Measurements from ENCODE around the gene NXF1. TPM values are rescaled to one million over a fixed set of nuclear protein-coding genes. Genes with fewer than 3 reads are reported as not detected.

The NXF1 gene
- total and polyA plus RNA-seq, 2 of the 13 experiments (the other 11 are each of a cell fraction or from before 2014, with no cell fraction given): 30.4 to 30.9 TPM

DNA sequence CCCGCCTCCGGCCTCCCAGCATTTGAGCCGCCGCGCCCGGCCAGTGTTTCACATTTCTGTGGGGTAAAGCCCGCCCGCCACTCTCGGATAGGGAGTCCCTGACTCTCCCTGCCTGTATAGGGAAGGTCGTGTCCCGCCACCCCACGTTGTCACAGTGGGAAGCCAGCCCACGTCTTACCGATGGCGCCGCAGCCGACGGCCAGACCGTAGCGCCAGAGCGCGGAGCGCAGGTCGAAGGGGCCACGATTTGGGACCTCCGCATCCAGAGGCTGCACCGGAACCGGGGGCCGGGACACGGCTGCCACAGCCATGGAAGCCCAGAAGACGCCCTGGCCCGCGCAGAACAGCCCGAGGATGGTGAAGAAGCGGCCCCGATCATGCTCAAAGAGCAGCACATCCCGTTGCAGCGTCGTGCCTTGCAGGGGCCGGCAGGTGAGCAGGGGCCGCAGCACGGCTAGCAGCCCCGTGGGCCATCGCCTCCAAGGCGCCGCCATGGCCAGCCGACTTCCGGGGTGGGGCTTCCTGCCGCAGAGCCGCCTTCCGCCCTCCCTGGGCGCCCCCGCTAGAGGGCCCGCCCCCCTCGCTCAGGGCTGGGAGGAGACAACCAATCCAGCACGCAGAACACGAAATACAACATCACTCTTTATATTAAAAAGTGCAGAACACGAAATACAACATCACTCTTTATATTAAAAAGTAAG, 13.6 kb downstream of the NXF1 start, which contains the start of gene TMEM223 (continued):
- TF ChIP-seq, protein P1, sequence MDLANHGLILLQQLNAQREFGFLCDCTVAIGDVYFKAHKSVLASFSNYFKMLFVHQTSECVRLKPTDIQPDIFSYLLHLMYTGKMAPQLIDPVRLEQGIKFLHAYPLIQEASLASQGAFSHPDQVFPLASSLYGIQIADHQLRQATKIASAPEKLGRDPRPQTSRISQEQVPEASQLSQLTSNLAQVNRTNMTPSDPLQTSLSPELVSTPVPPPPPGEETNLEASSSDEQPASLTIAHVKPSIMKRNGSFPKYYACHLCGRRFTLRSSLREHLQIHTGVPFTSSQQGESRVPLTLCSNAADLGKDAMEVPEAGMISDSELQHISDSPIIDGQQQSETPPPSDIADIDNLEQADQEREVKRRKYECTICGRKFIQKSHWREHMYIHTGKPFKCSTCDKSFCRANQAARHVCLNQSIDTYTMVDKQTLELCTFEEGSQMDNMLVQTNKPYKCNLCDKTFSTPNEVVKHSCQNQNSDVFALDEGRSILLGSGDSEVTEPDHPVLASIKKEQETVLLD (CRISPR knock-in tag; IDR thresholded peaks at IDR 0.05; ENCODE audit: low read depth): no peak
- TF ChIP-seq, protein P2, sequence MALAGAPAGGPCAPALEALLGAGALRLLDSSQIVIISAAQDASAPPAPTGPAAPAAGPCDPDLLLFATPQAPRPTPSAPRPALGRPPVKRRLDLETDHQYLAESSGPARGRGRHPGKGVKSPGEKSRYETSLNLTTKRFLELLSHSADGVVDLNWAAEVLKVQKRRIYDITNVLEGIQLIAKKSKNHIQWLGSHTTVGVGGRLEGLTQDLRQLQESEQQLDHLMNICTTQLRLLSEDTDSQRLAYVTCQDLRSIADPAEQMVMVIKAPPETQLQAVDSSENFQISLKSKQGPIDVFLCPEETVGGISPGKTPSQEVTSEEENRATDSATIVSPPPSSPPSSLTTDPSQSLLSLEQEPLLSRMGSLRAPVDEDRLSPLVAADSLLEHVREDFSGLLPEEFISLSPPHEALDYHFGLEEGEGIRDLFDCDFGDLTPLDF (CRISPR knock-in tag; IDR thresholded peaks at IDR 0.05): no peak
- TF ChIP-seq KDM2A (CRISPR knock-in tag; IDR thresholded peaks at IDR 0.05; ENCODE audit: borderline replicate concordance, low read depth) (peak; percentile 99), WIZ (CRISPR knock-in tag; IDR thresholded peaks at IDR 0.05) (no peak), SNRNP70 (IDR thresholded peaks at IDR 0.05; ENCODE audit: low read depth, low read length) (no peak), ZBTB7A (CRISPR knock-in tag; IDR thresholded peaks at IDR 0.05) (no peak), NCOA5 (CRISPR knock-in tag; IDR thresholded peaks at IDR 0.05) (no peak), EZH2 (conservative IDR thresholded peaks at IDR 0.05; ENCODE audit: low read depth, low read length) (no peak), ZNF24 (IDR thresholded peaks at IDR 0.05) (no peak), ATRX (CRISPR knock-in tag; IDR thresholded peaks at IDR 0.05; ENCODE audit: borderline replicate concordance) (no peak), NR1H2 (CRISPR knock-in tag; IDR thresholded peaks at IDR 0.05; ENCODE audit: borderline replicate concordance, low read depth) (no peak), PHF20 (CRISPR knock-in tag; IDR thresholded peaks at IDR 0.05) (peak; percentile 89), NBN (conservative IDR thresholded peaks at IDR 0.05) (no peak), TBL1XR1 (IDR thresholded peaks at IDR 0.05; ENCODE audit: borderline replicate concordance, low read length, partially characterized antibody) (no peak)
- TF ChIP-seq, protein P3, sequence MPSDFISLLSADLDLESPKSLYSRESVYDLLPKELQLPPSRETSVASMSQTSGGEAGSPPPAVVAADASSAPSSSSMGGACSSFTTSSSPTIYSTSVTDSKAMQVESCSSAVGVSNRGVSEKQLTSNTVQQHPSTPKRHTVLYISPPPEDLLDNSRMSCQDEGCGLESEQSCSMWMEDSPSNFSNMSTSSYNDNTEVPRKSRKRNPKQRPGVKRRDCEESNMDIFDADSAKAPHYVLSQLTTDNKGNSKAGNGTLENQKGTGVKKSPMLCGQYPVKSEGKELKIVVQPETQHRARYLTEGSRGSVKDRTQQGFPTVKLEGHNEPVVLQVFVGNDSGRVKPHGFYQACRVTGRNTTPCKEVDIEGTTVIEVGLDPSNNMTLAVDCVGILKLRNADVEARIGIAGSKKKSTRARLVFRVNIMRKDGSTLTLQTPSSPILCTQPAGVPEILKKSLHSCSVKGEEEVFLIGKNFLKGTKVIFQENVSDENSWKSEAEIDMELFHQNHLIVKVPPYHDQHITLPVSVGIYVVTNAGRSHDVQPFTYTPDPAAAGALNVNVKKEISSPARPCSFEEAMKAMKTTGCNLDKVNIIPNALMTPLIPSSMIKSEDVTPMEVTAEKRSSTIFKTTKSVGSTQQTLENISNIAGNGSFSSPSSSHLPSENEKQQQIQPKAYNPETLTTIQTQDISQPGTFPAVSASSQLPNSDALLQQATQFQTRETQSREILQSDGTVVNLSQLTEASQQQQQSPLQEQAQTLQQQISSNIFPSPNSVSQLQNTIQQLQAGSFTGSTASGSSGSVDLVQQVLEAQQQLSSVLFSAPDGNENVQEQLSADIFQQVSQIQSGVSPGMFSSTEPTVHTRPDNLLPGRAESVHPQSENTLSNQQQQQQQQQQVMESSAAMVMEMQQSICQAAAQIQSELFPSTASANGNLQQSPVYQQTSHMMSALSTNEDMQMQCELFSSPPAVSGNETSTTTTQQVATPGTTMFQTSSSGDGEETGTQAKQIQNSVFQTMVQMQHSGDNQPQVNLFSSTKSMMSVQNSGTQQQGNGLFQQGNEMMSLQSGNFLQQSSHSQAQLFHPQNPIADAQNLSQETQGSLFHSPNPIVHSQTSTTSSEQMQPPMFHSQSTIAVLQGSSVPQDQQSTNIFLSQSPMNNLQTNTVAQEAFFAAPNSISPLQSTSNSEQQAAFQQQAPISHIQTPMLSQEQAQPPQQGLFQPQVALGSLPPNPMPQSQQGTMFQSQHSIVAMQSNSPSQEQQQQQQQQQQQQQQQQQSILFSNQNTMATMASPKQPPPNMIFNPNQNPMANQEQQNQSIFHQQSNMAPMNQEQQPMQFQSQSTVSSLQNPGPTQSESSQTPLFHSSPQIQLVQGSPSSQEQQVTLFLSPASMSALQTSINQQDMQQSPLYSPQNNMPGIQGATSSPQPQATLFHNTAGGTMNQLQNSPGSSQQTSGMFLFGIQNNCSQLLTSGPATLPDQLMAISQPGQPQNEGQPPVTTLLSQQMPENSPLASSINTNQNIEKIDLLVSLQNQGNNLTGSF (CRISPR knock-in tag; IDR thresholded peaks at IDR 0.05): no peak
- TF ChIP-seq, protein P4, sequence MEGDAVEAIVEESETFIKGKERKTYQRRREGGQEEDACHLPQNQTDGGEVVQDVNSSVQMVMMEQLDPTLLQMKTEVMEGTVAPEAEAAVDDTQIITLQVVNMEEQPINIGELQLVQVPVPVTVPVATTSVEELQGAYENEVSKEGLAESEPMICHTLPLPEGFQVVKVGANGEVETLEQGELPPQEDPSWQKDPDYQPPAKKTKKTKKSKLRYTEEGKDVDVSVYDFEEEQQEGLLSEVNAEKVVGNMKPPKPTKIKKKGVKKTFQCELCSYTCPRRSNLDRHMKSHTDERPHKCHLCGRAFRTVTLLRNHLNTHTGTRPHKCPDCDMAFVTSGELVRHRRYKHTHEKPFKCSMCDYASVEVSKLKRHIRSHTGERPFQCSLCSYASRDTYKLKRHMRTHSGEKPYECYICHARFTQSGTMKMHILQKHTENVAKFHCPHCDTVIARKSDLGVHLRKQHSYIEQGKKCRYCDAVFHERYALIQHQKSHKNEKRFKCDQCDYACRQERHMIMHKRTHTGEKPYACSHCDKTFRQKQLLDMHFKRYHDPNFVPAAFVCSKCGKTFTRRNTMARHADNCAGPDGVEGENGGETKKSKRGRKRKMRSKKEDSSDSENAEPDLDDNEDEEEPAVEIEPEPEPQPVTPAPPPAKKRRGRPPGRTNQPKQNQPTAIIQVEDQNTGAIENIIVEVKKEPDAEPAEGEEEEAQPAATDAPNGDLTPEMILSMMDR (CRISPR knock-in tag; IDR thresholded peaks at IDR 0.05): peak; percentile 39; the same call in 1 of the 2 replicates
- TF ChIP-seq, protein P5, sequence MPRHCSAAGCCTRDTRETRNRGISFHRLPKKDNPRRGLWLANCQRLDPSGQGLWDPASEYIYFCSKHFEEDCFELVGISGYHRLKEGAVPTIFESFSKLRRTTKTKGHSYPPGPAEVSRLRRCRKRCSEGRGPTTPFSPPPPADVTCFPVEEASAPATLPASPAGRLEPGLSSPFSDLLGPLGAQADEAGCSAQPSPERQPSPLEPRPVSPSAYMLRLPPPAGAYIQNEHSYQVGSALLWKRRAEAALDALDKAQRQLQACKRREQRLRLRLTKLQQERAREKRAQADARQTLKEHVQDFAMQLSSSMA (CRISPR knock-in tag; IDR thresholded peaks at IDR 0.05): peak; percentile 96
- TF ChIP-seq, protein P6, sequence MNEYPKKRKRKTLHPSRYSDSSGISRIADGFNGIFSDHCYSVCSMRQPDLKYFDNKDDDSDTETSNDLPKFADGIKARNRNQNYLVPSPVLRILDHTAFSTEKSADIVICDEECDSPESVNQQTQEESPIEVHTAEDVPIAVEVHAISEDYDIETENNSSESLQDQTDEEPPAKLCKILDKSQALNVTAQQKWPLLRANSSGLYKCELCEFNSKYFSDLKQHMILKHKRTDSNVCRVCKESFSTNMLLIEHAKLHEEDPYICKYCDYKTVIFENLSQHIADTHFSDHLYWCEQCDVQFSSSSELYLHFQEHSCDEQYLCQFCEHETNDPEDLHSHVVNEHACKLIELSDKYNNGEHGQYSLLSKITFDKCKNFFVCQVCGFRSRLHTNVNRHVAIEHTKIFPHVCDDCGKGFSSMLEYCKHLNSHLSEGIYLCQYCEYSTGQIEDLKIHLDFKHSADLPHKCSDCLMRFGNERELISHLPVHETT (CRISPR knock-in tag; conservative IDR thresholded peaks at IDR 0.05): no peak
